BLaER1 (cell line): ENCODE data around the gene PHOSPHO2.
A peak's percentile ranks its signal among the peaks of the same experiment; 100 is the strongest.

Experiments
- H3K27ac ChIP-seq: shearing (Covaris generic); formaldehyde crosslinking; 2 replicates; pipeline ENCODE4 v1.8.1; 2022
- H3K27me3 ChIP-seq: shearing (Covaris generic); formaldehyde crosslinking; 2 replicates; pipeline ENCODE4 v1.8.1; 2022
- H3K36me3 ChIP-seq: shearing (Covaris generic); formaldehyde crosslinking; 2 replicates; pipeline ENCODE4 v1.8.1; 2022
- H3K4me1 ChIP-seq: shearing (Covaris generic); formaldehyde crosslinking; 2 replicates; pipeline ENCODE4 v1.8.1; 2022
- H3K4me2 ChIP-seq: shearing (Covaris generic); formaldehyde crosslinking; 2 replicates; pipeline ENCODE4 v1.8.1; 2022
- H3K4me3 ChIP-seq: shearing (Covaris generic); formaldehyde crosslinking; 2 replicates; pipeline ENCODE4 v1.8.1; 2022
- H3K9ac ChIP-seq: shearing (Covaris generic); formaldehyde crosslinking; 2 replicates; pipeline ENCODE4 v1.8.1; 2022
- H3K9me3 ChIP-seq: shearing (Covaris generic); formaldehyde crosslinking; 2 replicates; pipeline ENCODE4 v1.8.1; 2022
- H4K20me1 ChIP-seq: shearing (Covaris generic); formaldehyde crosslinking; 2 replicates; pipeline ENCODE4 v1.8.1; 2022
- Cebpa-rat ChIP-seq: shearing (Covaris generic); IDR thresholded peaks from 2 replicates; pipeline ENCODE4 v1.8.1; 2022

PHOSPHO2 gene

GRCh38 chr2:169694113-169694893 lies at the start of gene PHOSPHO2, which contains the start of gene CFAP210:
Gene PHOSPHO2 (plus strand): TSS chr2:169694469. CDS start chr2:169700972, 6,503 bp downstream.
Gene CFAP210 (minus strand): TSS chr2:169694405. CDS start chr2:169694327, 78 bp downstream.
- H4K20me1 ChIP-seq = no peaks in the 10 kb centered on the region
- H3K4me2 ChIP-seq = peak within 1 kb of the TSS; percentile 86
- H3K36me3 ChIP-seq = peaks cover 6% of the 10 kb centered on the region
- H3K4me3 ChIP-seq = peak within 1 kb of the TSS; percentile 79
- H3K9me3 ChIP-seq = 0 out of 2 replicates have a peak, but pooled peaks cover 13% of the 10 kb centered on the region
- H3K4me1 ChIP-seq = peaks cover 18% of the 10 kb centered on the region
- no peak for TF ChIP-seq Cebpa-rat
- peak within 1 kb of the TSS; percentile 64 for H3K27ac ChIP-seq
- H3K9ac ChIP-seq = peak within 1 kb of the TSS; percentile 83
- no peaks in the 10 kb centered on the region for H3K27me3 ChIP-seq

GRCh38 chr2:169647496-169647895 lies 46.8 kb upstream of the PHOSPHO2 start:
- Histone ChIP-seq H3K27me3 (no peaks in the 10 kb centered on the region), H3K4me3 (no peak overlapping the region), H3K9ac (no peak overlapping the region), H4K20me1 (no peaks in the 10 kb centered on the region), H3K36me3 (no peaks in the 10 kb centered on the region), H3K9me3 (no peaks in the 10 kb centered on the region), H3K4me1 (no peaks in the 10 kb centered on the region), H3K4me2 (no peak overlapping the region), H3K27ac (no peak overlapping the region)
- TF ChIP-seq Cebpa-rat = no peak

- no peak for TF ChIP-seq Cebpa-rat
- H3K9me3 ChIP-seq = no peaks in the 10 kb centered on the region
- H3K4me3 ChIP-seq = no peak overlapping the region
- H3K36me3 ChIP-seq = no peaks in the 10 kb centered on the region
- H3K27ac ChIP-seq = no peak overlapping the region
- no peak overlapping the region for H3K4me2 ChIP-seq
- H3K9ac ChIP-seq = no peak overlapping the region
- H3K4me1 ChIP-seq = no peaks in the 10 kb centered on the region
- H3K27me3 ChIP-seq = no peaks in the 10 kb centered on the region
- H4K20me1 ChIP-seq = no peaks in the 10 kb centered on the region
Measured at GRCh38 chr2:169649278-169649677, 45.0 kb upstream of the PHOSPHO2 start.

- no peaks in the 10 kb centered on the region for H3K4me1 ChIP-seq
- no peak for TF ChIP-seq Cebpa-rat
- no peak overlapping the region for H3K4me3 ChIP-seq
- H3K27me3 ChIP-seq = no peaks in the 10 kb centered on the region
- H3K36me3 ChIP-seq = no peaks in the 10 kb centered on the region
- H3K4me2 ChIP-seq = no peak overlapping the region
- H3K27ac ChIP-seq = no peak overlapping the region
- no peaks in the 10 kb centered on the region for H3K9me3 ChIP-seq
- no peak overlapping the region for H3K9ac ChIP-seq
- no peaks in the 10 kb centered on the region for H4K20me1 ChIP-seq
Measured at GRCh38 chr2:169653636-169654035, 40.6 kb upstream of the PHOSPHO2 start.

GRCh38 chr2:169656164-169656563 lies 38.1 kb upstream of the PHOSPHO2 start:
- no peak overlapping the region for H3K4me2 ChIP-seq
- H3K27me3 ChIP-seq = no peaks in the 10 kb centered on the region
- H3K36me3 ChIP-seq = no peaks in the 10 kb centered on the region
- peaks cover 14% of the 10 kb centered on the region for H3K4me1 ChIP-seq
- no peak for TF ChIP-seq Cebpa-rat
- no peak overlapping the region for H3K27ac ChIP-seq
- no peak overlapping the region for H3K9ac ChIP-seq
- H3K9me3 ChIP-seq = no peaks in the 10 kb centered on the region
- H4K20me1 ChIP-seq = no peaks in the 10 kb centered on the region
- no peak overlapping the region for H3K4me3 ChIP-seq

GRCh38 chr2:169658877-169659276 lies 35.4 kb upstream of the PHOSPHO2 start:
- no peak overlapping the region for H3K27ac ChIP-seq
- no peak overlapping the region for H3K4me3 ChIP-seq
- peaks cover 23% of the 10 kb centered on the region for H3K4me1 ChIP-seq
- H3K9me3 ChIP-seq = no peaks in the 10 kb centered on the region
- no peak for TF ChIP-seq Cebpa-rat
- H3K4me2 ChIP-seq = peak overlapping the region; percentile 39; the same call in 1 of the 2 replicates
- H3K9ac ChIP-seq = no peak overlapping the region
- H4K20me1 ChIP-seq = no peaks in the 10 kb centered on the region
- H3K27me3 ChIP-seq = no peaks in the 10 kb centered on the region
- H3K36me3 ChIP-seq = no peaks in the 10 kb centered on the region

GRCh38 chr2:169659320-169659719 lies 34.9 kb upstream of the PHOSPHO2 start:
- no peaks in the 10 kb centered on the region for H3K36me3 ChIP-seq
- no peak for TF ChIP-seq Cebpa-rat
- no peaks in the 10 kb centered on the region for H4K20me1 ChIP-seq
- H3K4me3 ChIP-seq = no peak overlapping the region
- no peak overlapping the region for H3K9ac ChIP-seq
- 0 out of 2 replicates have a peak overlapping the region, but pooled peaks have one; percentile 5 for H3K27ac ChIP-seq
- H3K27me3 ChIP-seq = no peaks in the 10 kb centered on the region
- H3K9me3 ChIP-seq = no peaks in the 10 kb centered on the region
- H3K4me2 ChIP-seq = peak overlapping the region; percentile 39
- peaks cover 23% of the 10 kb centered on the region for H3K4me1 ChIP-seq

GRCh38 chr2:169661265-169661664 lies 33.0 kb upstream of the PHOSPHO2 start:
- Histone ChIP-seq H3K4me1 (peaks cover 23% of the 10 kb centered on the region), H3K27me3 (no peaks in the 10 kb centered on the region), H3K9ac (no peak overlapping the region), H3K4me2 (peak overlapping the region; percentile 56), H3K27ac (0 out of 2 replicates have a peak overlapping the region, but pooled peaks have one; percentile 10), H4K20me1 (no peaks in the 10 kb centered on the region), H3K36me3 (no peaks in the 10 kb centered on the region), H3K9me3 (no peaks in the 10 kb centered on the region), H3K4me3 (no peak overlapping the region)
- TF ChIP-seq Cebpa-rat = no peak

- Histone ChIP-seq H3K9me3 (no peaks in the 10 kb centered on the region), H3K4me2 (no peak overlapping the region), H3K27ac (no peak overlapping the region), H4K20me1 (no peaks in the 10 kb centered on the region), H3K9ac (no peak overlapping the region), H3K27me3 (no peaks in the 10 kb centered on the region), H3K36me3 (no peaks in the 10 kb centered on the region), H3K4me3 (no peak overlapping the region), H3K4me1 (peaks cover 23% of the 10 kb centered on the region)
- no peak for TF ChIP-seq Cebpa-rat
Measured at GRCh38 chr2:169662744-169663143, 31.5 kb upstream of the PHOSPHO2 start.

- H3K4me1 ChIP-seq = peaks cover 23% of the 10 kb centered on the region
- TF ChIP-seq Cebpa-rat = no peak
- no peak overlapping the region for H3K4me3 ChIP-seq
- no peak overlapping the region for H3K4me2 ChIP-seq
- no peaks in the 10 kb centered on the region for H3K27me3 ChIP-seq
- H4K20me1 ChIP-seq = no peaks in the 10 kb centered on the region
- no peak overlapping the region for H3K27ac ChIP-seq
- no peaks in the 10 kb centered on the region for H3K36me3 ChIP-seq
- H3K9ac ChIP-seq = no peak overlapping the region
- no peaks in the 10 kb centered on the region for H3K9me3 ChIP-seq
Measured at GRCh38 chr2:169663247-169663646, 31.0 kb upstream of the PHOSPHO2 start.
